Measurements from ENCODE around the gene KIR2DL4. TPM values are rescaled to one million over a fixed set of nuclear protein-coding genes. Genes with fewer than 3 reads are reported as not detected.
A peak's percentile ranks its signal among the peaks of the same experiment; 100 is the strongest.
"Not testable (repeated sequence)": the region's sequence is repeated elsewhere in the genome, so short reads cannot be mapped to it uniquely, and the experiment has no call there.

The KIR2DL4 gene
- total RNA-seq, 3 donors from 2014 or later (not counting 1 experiment from before 2014, with no cell fraction given) = 7.1 to 14.5 (median 7.3) TPM

GRCh38 chr19:54786091-54786723 lies 17.2 kb upstream of the KIR2DL4 start:
- H3K36me3 ChIP-seq (ENCODE audit: control insufficient read depth, insufficient read depth, low read length); intact Hi-C loops (cut with micrococcal nuclease); H3K9me3 ChIP-seq (ENCODE audit: control insufficient read depth, insufficient read depth, low read length); H3K4me3 ChIP-seq (ENCODE audit: low read length); DNase-seq; H3K9me3 Mint-ChIP-seq; H3K36me3 Mint-ChIP-seq; H3K27ac ChIP-seq (ENCODE audit: low read length); H3K27me3 ChIP-seq (ENCODE audit: control insufficient read depth, insufficient read depth, low read length); H3K4me1 ChIP-seq (ENCODE audit: control insufficient read depth, insufficient read depth, low read length): not testable (repeated sequence)
- Mint-ChIP-seq H3K27ac (peak overlapping the region in 1 of 2 donors; percentile 47), H3K27me3 (ENCODE audit: low read depth in 2 of 2) (peaks cover 7 to 10% of the 10 kb centered on the region in 2 donors), H3K4me1 (peaks cover 5 to 23% of the 10 kb centered on the region in 2 donors), H3K4me3 (peak overlapping the region; percentile 14)
- 86% methylated on average over 24 of the region's 24 CpGs for whole genome bisulfite sequencing (ENCODE audit: insufficient coverage)
- peak in 1 of 3 donors; percentile 64 for ATAC-seq

- H3K4me3 ChIP-seq (ENCODE audit: low read length); H3K27me3 ChIP-seq (ENCODE audit: control insufficient read depth, insufficient read depth, low read length); ATAC-seq; H3K27ac ChIP-seq (ENCODE audit: low read length); H3K9me3 ChIP-seq (ENCODE audit: control insufficient read depth, insufficient read depth, low read length); H3K27me3 Mint-ChIP-seq (ENCODE audit: low read depth in 2 of 2); intact Hi-C loops (cut with micrococcal nuclease); H3K4me1 ChIP-seq (ENCODE audit: control insufficient read depth, insufficient read depth, low read length); H3K36me3 Mint-ChIP-seq; H3K36me3 ChIP-seq (ENCODE audit: control insufficient read depth, insufficient read depth, low read length); H3K9me3 Mint-ChIP-seq; DNase-seq; H3K4me3 Mint-ChIP-seq; H3K27ac Mint-ChIP-seq: not testable (repeated sequence)
- WGBS (ENCODE audit: insufficient coverage) = 81% methylated on average over 6 of the region's 6 CpGs
- H3K4me1 Mint-ChIP-seq = peaks cover 15 to 17% of the 10 kb centered on the region in 2 donors
These were observed 15.3 kb upstream of the KIR2DL4 start for GRCh38 chr19:54788154-54788553.

- intact Hi-C loops (cut with micrococcal nuclease) = no loop called here
- H3K4me1 ChIP-seq (ENCODE audit: control insufficient read depth, insufficient read depth, low read length) = peaks cover 9% of the 10 kb centered on the region
- H3K4me3 Mint-ChIP-seq = no peak overlapping the region
- 77% methylated on average over 5 of the region's 5 CpGs for WGBS (ENCODE audit: insufficient coverage)
- ATAC-seq (no peak), DNase-seq (no peak)
- no peaks in the 10 kb centered on the region for H3K36me3 Mint-ChIP-seq
- TF ChIP-seq, protein P1, sequence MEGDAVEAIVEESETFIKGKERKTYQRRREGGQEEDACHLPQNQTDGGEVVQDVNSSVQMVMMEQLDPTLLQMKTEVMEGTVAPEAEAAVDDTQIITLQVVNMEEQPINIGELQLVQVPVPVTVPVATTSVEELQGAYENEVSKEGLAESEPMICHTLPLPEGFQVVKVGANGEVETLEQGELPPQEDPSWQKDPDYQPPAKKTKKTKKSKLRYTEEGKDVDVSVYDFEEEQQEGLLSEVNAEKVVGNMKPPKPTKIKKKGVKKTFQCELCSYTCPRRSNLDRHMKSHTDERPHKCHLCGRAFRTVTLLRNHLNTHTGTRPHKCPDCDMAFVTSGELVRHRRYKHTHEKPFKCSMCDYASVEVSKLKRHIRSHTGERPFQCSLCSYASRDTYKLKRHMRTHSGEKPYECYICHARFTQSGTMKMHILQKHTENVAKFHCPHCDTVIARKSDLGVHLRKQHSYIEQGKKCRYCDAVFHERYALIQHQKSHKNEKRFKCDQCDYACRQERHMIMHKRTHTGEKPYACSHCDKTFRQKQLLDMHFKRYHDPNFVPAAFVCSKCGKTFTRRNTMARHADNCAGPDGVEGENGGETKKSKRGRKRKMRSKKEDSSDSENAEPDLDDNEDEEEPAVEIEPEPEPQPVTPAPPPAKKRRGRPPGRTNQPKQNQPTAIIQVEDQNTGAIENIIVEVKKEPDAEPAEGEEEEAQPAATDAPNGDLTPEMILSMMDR (IDR thresholded peaks at IDR 0.05) = no peak
- H3K9me3 Mint-ChIP-seq = no peaks in the 10 kb centered on the region
- no peaks in the 10 kb centered on the region for H3K9me3 ChIP-seq (ENCODE audit: control insufficient read depth, insufficient read depth, low read length)
- H3K27me3 Mint-ChIP-seq (ENCODE audit: low read depth in 2 of 2) = peaks cover 0 to 6% of the 10 kb centered on the region in 2 donors
- H3K27ac ChIP-seq (ENCODE audit: low read length) = no peak overlapping the region
- H3K27ac Mint-ChIP-seq = no peak overlapping the region
- H3K36me3 ChIP-seq (ENCODE audit: control insufficient read depth, insufficient read depth, low read length) = no peaks in the 10 kb centered on the region
- H3K27me3 ChIP-seq (ENCODE audit: control insufficient read depth, insufficient read depth, low read length) = peaks cover 2% of the 10 kb centered on the region
- peaks cover 17% of the 10 kb centered on the region in 2 donors for H3K4me1 Mint-ChIP-seq
- no peak overlapping the region for H3K4me3 ChIP-seq (ENCODE audit: low read length)
These were observed 12.7 kb upstream of the KIR2DL4 start for GRCh38 chr19:54790711-54791110.

- H3K4me3 Mint-ChIP-seq = peak overlapping the region; percentile 1
These were observed 11.9 kb upstream of the KIR2DL4 start for GRCh38 chr19:54791476-54791875.

More at GRCh38 chr19:54791476-54791875, 11.9 kb upstream of the KIR2DL4 start:
- Mint-ChIP-seq H3K27me3 (ENCODE audit: low read depth in 2 of 2) (peaks cover 0 to 6% of the 10 kb centered on the region in 2 donors), H3K9me3 (no peaks in the 10 kb centered on the region), H3K27ac (peak overlapping the region in 1 of 2 donors; percentile 2), H3K36me3 (no peaks in the 10 kb centered on the region), H3K4me1 (peaks cover 14 to 17% of the 10 kb centered on the region in 2 donors)
- peaks cover 9% of the 10 kb centered on the region for H3K4me1 ChIP-seq (ENCODE audit: control insufficient read depth, insufficient read depth, low read length)
- H3K27me3 ChIP-seq (ENCODE audit: control insufficient read depth, insufficient read depth, low read length) = no peaks in the 10 kb centered on the region
- ATAC-seq = no peak
- no peak overlapping the region for H3K4me3 ChIP-seq (ENCODE audit: low read length)
- no peaks in the 10 kb centered on the region for H3K36me3 ChIP-seq (ENCODE audit: control insufficient read depth, insufficient read depth, low read length)
- DNase-seq = no peak
- TF ChIP-seq, protein P1 (IDR thresholded peaks at IDR 0.05) = no peak
- no peaks in the 10 kb centered on the region for H3K9me3 ChIP-seq (ENCODE audit: control insufficient read depth, insufficient read depth, low read length)
- WGBS (ENCODE audit: insufficient coverage) = 82% methylated on average over 6 of the region's 6 CpGs
- no peak overlapping the region for H3K27ac ChIP-seq (ENCODE audit: low read length)
- intact Hi-C loops (cut with micrococcal nuclease) = no loop called here

All from natural killer cell (primary cell).